PC-3 (cell line): ENCODE data around the gene TOMM20L.

ENCODE experiments used
- CTCF ChIP-seq: fragments of 300-600 bp; sonication (generic); conservative IDR thresholded peaks from 2 replicates; pipeline ENCODE4 v1.5.1; 2017; ENCODE audit warnings: antibody characterized with exemption, low read depth, mild to moderate bottlenecking, low read length
- EZH2 ChIP-seq: fragments of 300-600 bp; sonication (generic); IDR thresholded peaks from one replicate; pipeline ENCODE4 v1.6.1; 2017; ENCODE audit warnings: antibody characterized with exemption, mild to moderate bottlenecking, low read length; ENCODE audit not compliant: unreplicated experiment
- EZH2phosphoT487 ChIP-seq: fragments of 300-600 bp; sonication (generic); IDR thresholded peaks from 2 replicates; pipeline ENCODE4 v1.6.1; 2018; ENCODE audit warnings: mild to moderate bottlenecking, antibody characterized with exemption, low read length, borderline replicate concordance

DNA sequence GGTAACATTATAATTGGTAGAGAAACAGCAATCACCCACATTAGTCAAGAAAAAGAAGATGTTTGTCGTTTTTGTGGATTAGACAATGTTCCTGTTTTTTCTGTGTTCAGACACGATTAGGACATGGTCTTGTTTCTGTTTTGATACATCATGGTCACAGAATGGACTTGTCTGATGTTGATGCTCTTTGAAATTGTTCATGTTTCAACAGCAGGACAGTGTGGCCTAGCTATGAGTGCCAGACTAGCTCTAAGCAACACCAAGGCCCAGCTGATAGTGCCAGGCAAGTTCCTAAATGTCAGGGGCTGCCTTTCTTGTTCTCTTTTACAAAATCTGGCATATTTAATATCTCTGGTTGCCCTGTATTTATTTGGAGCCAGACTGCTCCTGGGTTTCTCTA lies 40.9 kb upstream of the TOMM20L start:
- TF ChIP-seq EZH2 = no peak
- TF ChIP-seq CTCF = no peak
- TF ChIP-seq EZH2phosphoT487 = no peak
